GM23338 (cell line): ENCODE data around the gene HMGCS2. TPM values are rescaled to one million over a fixed set of nuclear protein-coding genes. Genes with fewer than 3 reads are reported as not detected.

Source experiments
- ATAC-seq: fragments of 200-7000 bp; cut with Tn5 transposase; 3 replicates; pipeline ENCODE4 v1.9.1; 2020
- DNase-seq: peaks from one replicate; pipeline ENCODE4 v3.0.0-alpha.2; 2015; ENCODE audit warnings: low spot score
- H2AFZ ChIP-seq: fragments of 200-600 bp; sonication (generic); 2 replicates; pipeline ENCODE4 v1.8.0; 2016; ENCODE audit warnings: antibody characterized with exemption, mild to moderate bottlenecking, moderate library complexity
- H3F3A ChIP-seq: fragments of 200-600 bp; sonication (generic); replicated peaks from 2 replicates; pipeline ENCODE4 v1.8.0; 2017; ENCODE audit warnings: antibody characterized with exemption, mixed run types, low read depth
- H3K27ac ChIP-seq: fragments of 200-600 bp; sonication (generic); 2 replicates; pipeline ENCODE4 v1.6.1; 2016; ENCODE audit warnings: low read depth
- H3K27me3 ChIP-seq: fragments of 200-600 bp; sonication (generic); 2 replicates; pipeline ENCODE4 v1.8.0; 2016; ENCODE audit warnings: mild to moderate bottlenecking, mixed run types, moderate library complexity; ENCODE audit not compliant: insufficient read depth
- H3K36me3 ChIP-seq: fragments of 200-600 bp; sonication (generic); 2 replicates; pipeline ENCODE4 v1.8.0; 2016; ENCODE audit warnings: mild to moderate bottlenecking; ENCODE audit not compliant: insufficient read depth
- H3K4me1 ChIP-seq: fragments of 200-600 bp; sonication (generic); 2 replicates; pipeline ENCODE4 v1.8.0; 2016; ENCODE audit warnings: mild to moderate bottlenecking, moderate library complexity; ENCODE audit not compliant: insufficient read depth
- H3K4me2 ChIP-seq: fragments of 200-600 bp; sonication (generic); 2 replicates; pipeline ENCODE4 v1.7.1; 2017; ENCODE audit warnings: mixed run types
- H3K4me3 ChIP-seq: fragments of 200-600 bp; sonication (generic); 2 replicates; pipeline ENCODE4 v1.6.1; 2016; ENCODE audit warnings: mixed run types
- H3K79me2 ChIP-seq: fragments of 200-600 bp; sonication (generic); replicated peaks from 2 replicates; pipeline ENCODE4 v1.8.0; 2017; ENCODE audit warnings: mild to moderate bottlenecking; ENCODE audit not compliant: insufficient read depth
- H3K9me2 ChIP-seq: fragments of 200-600 bp; sonication (generic); 2 replicates; pipeline ENCODE4 v1.8.0; 2017; ENCODE audit not compliant: insufficient read depth
- H4K20me1 ChIP-seq: fragments of 200-600 bp; sonication (generic); replicated peaks from 2 replicates; pipeline ENCODE4 v1.8.0; 2017; ENCODE audit warnings: mild to moderate bottlenecking; ENCODE audit not compliant: insufficient read depth
- H3K27ac Mint-ChIP-seq: 2 replicates; pipeline ENCODE4 v1.8.0; 2020; ENCODE audit warnings: inconsistent platforms, mild to moderate bottlenecking, moderate library complexity, mixed read lengths
- H3K27me3 Mint-ChIP-seq: 3 replicates; pipeline ENCODE4 v1.8.0; 2022; ENCODE audit warnings: low read depth, mild to moderate bottlenecking, moderate library complexity, mixed read lengths, inconsistent platforms; ENCODE audit not compliant: insufficient read depth, poor library complexity
- H3K36me3 Mint-ChIP-seq: 3 replicates; pipeline ENCODE4 v1.8.0; 2021; ENCODE audit warnings: low read depth, mild to moderate bottlenecking, inconsistent platforms, moderate library complexity, mixed read lengths
- H3K4me1 Mint-ChIP-seq: 3 replicates; pipeline ENCODE4 v1.8.0; 2020; ENCODE audit warnings: mild to moderate bottlenecking, inconsistent platforms, mixed read lengths
- H3K4me3 Mint-ChIP-seq: 3 replicates; pipeline ENCODE4 v1.8.0; 2021; ENCODE audit warnings: moderate library complexity, mild to moderate bottlenecking, inconsistent platforms, mixed read lengths
- H3K9me3 Mint-ChIP-seq: 3 replicates; pipeline ENCODE4 v1.8.0; 2020; ENCODE audit warnings: moderate library complexity, mild to moderate bottlenecking, inconsistent platforms, mixed read lengths
- CREB1 ChIP-seq: fragments of 250-450 bp; sonication (Bioruptor Pico); IDR thresholded peaks from 2 replicates; pipeline ENCODE4 v1.5.0; 2020; ENCODE audit warnings: low read depth, mild to moderate bottlenecking, moderate library complexity
- CTCF ChIP-seq, 2 experiments: fragments of 200-600 bp in 1 of 2; sonication (generic) in 1 of 2; conservative IDR thresholded peaks; 2 replicates each; pipeline versions ENCODE4 v1.5.1 to v1.6.1; 2016 to 2017; ENCODE audit warnings: antibody characterized with exemption in 2 of 2, low read depth in 2 of 2, mild to moderate bottlenecking in 2 of 2, moderate library complexity in 1 of 2
- ETS1 ChIP-seq: IDR thresholded peaks from 2 replicates; pipeline ENCODE4 v1.6.1; 2016; ENCODE audit warnings: antibody characterized with exemption
- EZH2 ChIP-seq: fragments of 200-600 bp; sonication (generic); IDR thresholded peaks from one replicate; pipeline ENCODE4 v1.8.0; 2017; ENCODE audit warnings: antibody characterized with exemption, mild to moderate bottlenecking, low read depth; ENCODE audit not compliant: unreplicated experiment
- EZH2phosphoT487 ChIP-seq: fragments of 200-600 bp; sonication (generic); IDR thresholded peaks from one replicate; pipeline ENCODE4 v1.8.1; 2018; ENCODE audit warnings: antibody characterized with exemption; ENCODE audit not compliant: unreplicated experiment
- JUNB ChIP-seq: IDR thresholded peaks from one replicate; pipeline ENCODE4 v1.6.1; 2016; ENCODE audit warnings: antibody characterized with exemption; ENCODE audit not compliant: unreplicated experiment
- NANOG ChIP-seq: IDR thresholded peaks from 2 replicates; pipeline ENCODE4 v1.6.1; 2016; ENCODE audit warnings: antibody characterized with exemption, borderline replicate concordance
- POLR2AphosphoS5 ChIP-seq: IDR thresholded peaks from 2 replicates; pipeline ENCODE4 v1.6.1; 2016; ENCODE audit warnings: antibody characterized with exemption, low read depth
- REST ChIP-seq: IDR thresholded peaks from one replicate; pipeline ENCODE4 v1.6.1; 2018; ENCODE audit warnings: antibody characterized with exemption; ENCODE audit not compliant: unreplicated experiment
- STAT1 ChIP-seq: IDR thresholded peaks from one replicate; pipeline ENCODE4 v1.6.1; 2016; ENCODE audit warnings: antibody characterized with exemption; ENCODE audit not compliant: unreplicated experiment
- ZNF114 ChIP-seq: fragments of 250-450 bp; sonication (Bioruptor Pico); IDR thresholded peaks from 2 replicates; pipeline ENCODE4 v1.5.0; 2020; ENCODE audit warnings: mild to moderate bottlenecking, moderate library complexity
- ZNF331 ChIP-seq: fragments of 250-450 bp; sonication (Bioruptor Pico); IDR thresholded peaks from 2 replicates; pipeline ENCODE4 v1.5.0; 2020; ENCODE audit warnings: low read depth, mild to moderate bottlenecking, moderate library complexity
- ZNF462 ChIP-seq: fragments of 250-450 bp; sonication (Bioruptor Pico); IDR thresholded peaks from 2 replicates; pipeline ENCODE4 v1.5.0; 2020; ENCODE audit warnings: mild to moderate bottlenecking, moderate library complexity
- polyA plus RNA-seq: library from polyadenylated mRNA; unstranded; fragments of >200 nt; fragmentation: Nextera tagmentation; extraction: Ambion mirVana; gene quantifications from 2 replicates; pipeline ENCODE4 v1.2.1, GENCODE V29; 2016
- total RNA-seq: library from RNA; depleted of rRNA; stranded (reverse); fragments of >200 nt; shearing (Covaris generic); gene quantifications from 2 replicates; pipeline ENCODE4 v1.2.3, GENCODE V29; 2014

The HMGCS2 gene
- total and polyA plus RNA-seq, 2 experiments from 2014 or later = not detected

GRCh38 chr1:119778886-119779560, 10.3 kb upstream of the HMGCS2 start:
- peaks cover 6% of the 10 kb centered on the region; the same call in 2 of the 3 replicates for H3K4me1 Mint-ChIP-seq
- Histone ChIP-seq H3K27me3 (no peaks in the 10 kb centered on the region), H3K79me2 (no peaks in the 10 kb centered on the region), H3F3A (no peaks in the 10 kb centered on the region), H3K36me3 (no peaks in the 10 kb centered on the region), H3K4me1 (peaks cover 3% of the 10 kb centered on the region; the same call in 1 of the 2 replicates), H3K4me2 (no peak overlapping the region), H3K27ac (no peak overlapping the region), H2AFZ (peak overlapping the region; percentile 86; the same call in 1 of the 2 replicates), H4K20me1 (no peaks in the 10 kb centered on the region), H3K4me3 (no peak overlapping the region), H3K9me2 (no peaks in the 10 kb centered on the region)
- H3K4me3 Mint-ChIP-seq = no peak overlapping the region
- H3K27me3 Mint-ChIP-seq = no peaks in the 10 kb centered on the region
- H3K27ac Mint-ChIP-seq = no peak overlapping the region
- ATAC-seq (no peak), DNase-seq (no peak)
- no peaks in the 10 kb centered on the region for H3K9me3 Mint-ChIP-seq
- H3K36me3 Mint-ChIP-seq = no peaks in the 10 kb centered on the region
- TF ChIP-seq CREB1 (CRISPR knock-in tag) (no peak), ZNF114 (no peak), ZNF331 (CRISPR knock-in tag) (no peak), NANOG (no peak), EZH2phosphoT487 (no peak), JUNB (no peak), EZH2 (no peak), REST (no peak), STAT1 (no peak), ETS1 (no peak), ZNF462 (no peak), POLR2AphosphoS5 (no peak), CTCF (conservative IDR thresholded peaks at IDR 0.05; ENCODE audit: low read depth in 2 of 2) (no peak)
